ENCODE measurements around the gene MARCHF11. TPM values are rescaled to one million over a fixed set of nuclear protein-coding genes. Genes with fewer than 3 reads are reported as not detected.

The MARCHF11 gene
- total and polyA plus RNA-seq, 2 of the 4 experiments (the other 2 are of a cell fraction) = not detected

- Histone ChIP-seq H3K4ac (ENCODE audit: low read depth, low read length) (no peak overlapping the region), H2BK15ac (ENCODE audit: low read depth, low read length) (no peak overlapping the region), H3K9ac (ENCODE audit: low read depth, low read length) (no peak overlapping the region), H4K8ac (ENCODE audit: low read depth in 2 of 2, low read length in 2 of 2) (no peak overlapping the region), H2BK5ac (ENCODE audit: low read depth, low read length, poor library complexity, severe bottlenecking) (no peak overlapping the region), H4K5ac (ENCODE audit: low read depth, low read length) (no peak overlapping the region), H2AK9ac (replicated peaks; ENCODE audit: low read depth, low read length, poor library complexity) (no peak overlapping the region), H3K9me3 (ENCODE audit: control insufficient read depth, insufficient read depth, low read length) (no peaks in the 10 kb centered on the region), H3K4me3 (ENCODE audit: insufficient read depth, low read depth, low read length) (no peak overlapping the region), H4K91ac (ENCODE audit: insufficient read depth, low read depth, low read length) (no peak overlapping the region), H3K36me3 (ENCODE audit: control insufficient read depth, insufficient read depth, low read length) (no peaks in the 10 kb centered on the region), H3K18ac (ENCODE audit: low read depth, low read length) (no peak overlapping the region), H2AK5ac (ENCODE audit: low read depth, low read length) (no peak overlapping the region), H4K20me1 (ENCODE audit: insufficient read depth, low read length) (no peaks in the 10 kb centered on the region), H3K79me1 (ENCODE audit: low read depth in 1 of 2, low read length in 2 of 2) (no peaks in the 10 kb centered on the region), H2BK120ac (ENCODE audit: low read depth, low read length) (no peak overlapping the region), H3K27ac (ENCODE audit: insufficient read depth, low read length) (no peak overlapping the region), H3K56ac (ENCODE audit: extremely low read depth, insufficient read depth, low read length) (no peak overlapping the region), H3K27me3 (ENCODE audit: control insufficient read depth, insufficient read depth, low read length) (no peaks in the 10 kb centered on the region), H3K14ac (replicated peaks; ENCODE audit: low read depth, low read length) (no peak overlapping the region), H2AFZ (replicated peaks; ENCODE audit: low read length, poor library complexity) (no peak overlapping the region), H3K23ac (ENCODE audit: low read depth, low read length) (no peak overlapping the region), H2BK20ac (ENCODE audit: low read depth, low read length) (no peak overlapping the region), H3K4me1 (ENCODE audit: control insufficient read depth, insufficient read depth, low read length) (no peaks in the 10 kb centered on the region), H3K9me1 (ENCODE audit: insufficient read depth, low read length) (no peaks in the 10 kb centered on the region), H3K4me2 (ENCODE audit: low read depth, low read length) (no peak overlapping the region)
- no CpG with 5 or more reads among the region's 4 CpGs for WGBS, 2 experiments (ENCODE audit: extremely low coverage in 2 of 2, insufficient read length in 1 of 2)
- intact Hi-C loops (cut with micrococcal nuclease) = no loop called here
- DNase-seq (no peak), ATAC-seq (ENCODE audit: low read depth) (no peak)
- in situ Hi-C loops (cut with MboI; ENCODE audit: low sequenced_read_pairs) = no loop called here
- BruUV-seq (replicated peaks) = no TSS peak
- CTCF ChIA-PET = no interaction called here
- POLR2A ChIA-PET (ENCODE audit: unreplicated experiment) = no interaction called here
- dilution Hi-C loops (cut with HindIII; ENCODE audit: low sequenced_read_pairs, unreplicated experiment) = no loop called here
- no peak for TF ChIP-seq CHD1 (IDR thresholded peaks at IDR 0.05; ENCODE audit: low read depth, low read length)
- TF ChIP-seq RCOR1 (IDR thresholded peaks at IDR 0.05; ENCODE audit: insufficient replicate concordance, low read length) = no peak
- TF ChIP-seq BHLHE40 (IDR thresholded peaks at IDR 0.05; ENCODE audit: low read depth, low read length) = no peak
- TF ChIP-seq FOS (IDR thresholded peaks at IDR 0.05; ENCODE audit: low read depth, low read length) = no peak
- no peak for TF ChIP-seq NFE2L2 (IDR thresholded peaks at IDR 0.05; ENCODE audit: low read depth, low read length)
- no peak for TF ChIP-seq ELK1 (IDR thresholded peaks at IDR 0.05; ENCODE audit: borderline replicate concordance, low read depth, low read length)
- TF ChIP-seq SMC3 (IDR thresholded peaks at IDR 0.05; ENCODE audit: low read depth, low read length) = no peak
- no peak for TF ChIP-seq USF2 (IDR thresholded peaks at IDR 0.05; ENCODE audit: low read depth, low read length)
- TF ChIP-seq MAZ (IDR thresholded peaks at IDR 0.05; ENCODE audit: borderline replicate concordance, low read depth, low read length) = no peak
- no peak for TF ChIP-seq CTCF (conservative IDR thresholded peaks at IDR 0.05; ENCODE audit: low read depth, low read length)
These were observed 35.2 kb downstream of the MARCHF11 start for GRCh38 chr5:16144416-16144815.
